T47D (cell line): ENCODE data around the gene CCR7.
"Not testable (repeated sequence)": the region's sequence is repeated elsewhere in the genome, so short reads cannot be mapped to it uniquely, and the experiment has no call there.

Experiments
- DNase-seq, 2 experiments: peaks; one replicate each; pipeline versions ENCODE4 v3.0.0 to v3.0.0-alpha.2; 2011 to 2012; ENCODE audit warnings: low read depth in 1 of 2, low spot score in 1 of 2
- JUND ChIP-seq: IDR thresholded peaks from 2 replicates; pipeline ENCODE4 v1.6.1; 2012; ENCODE audit warnings: low read depth
- in situ Hi-C: cut with HindIII; loops from 2 replicates; pipeline ENCODE4 v1.10.0; 2016; ENCODE audit warnings: low sequenced_read_pairs, low pct_unique_long_range_greater_than_20kb

Gene CCR7

DNA sequence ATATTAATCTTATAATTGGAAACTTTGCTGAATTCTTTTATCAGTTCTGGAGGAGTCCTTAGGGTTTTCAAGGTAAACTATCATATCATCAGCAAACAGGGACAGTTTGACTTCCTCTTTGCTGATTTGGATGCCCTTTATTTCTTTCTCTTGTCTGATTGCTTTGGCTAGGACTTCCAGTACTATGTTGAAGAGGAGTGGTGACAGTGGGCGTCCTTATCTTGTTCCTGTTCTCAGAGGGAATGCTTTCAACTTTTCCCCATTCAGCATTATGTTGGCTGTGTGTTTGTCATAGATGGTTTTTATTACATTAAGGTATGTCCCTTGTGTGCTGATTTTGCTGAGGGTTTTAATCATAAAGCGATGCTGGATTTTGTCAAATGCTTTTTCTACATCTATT lies 19.7 kb upstream of the CCR7 start:
- DNase-seq: peak in 1 of 2 experiments; percentile 71
- peak; percentile 39; the same call in 1 of the 2 replicates for TF ChIP-seq JUND
- in situ Hi-C loops: not testable (repeated sequence)

DNA sequence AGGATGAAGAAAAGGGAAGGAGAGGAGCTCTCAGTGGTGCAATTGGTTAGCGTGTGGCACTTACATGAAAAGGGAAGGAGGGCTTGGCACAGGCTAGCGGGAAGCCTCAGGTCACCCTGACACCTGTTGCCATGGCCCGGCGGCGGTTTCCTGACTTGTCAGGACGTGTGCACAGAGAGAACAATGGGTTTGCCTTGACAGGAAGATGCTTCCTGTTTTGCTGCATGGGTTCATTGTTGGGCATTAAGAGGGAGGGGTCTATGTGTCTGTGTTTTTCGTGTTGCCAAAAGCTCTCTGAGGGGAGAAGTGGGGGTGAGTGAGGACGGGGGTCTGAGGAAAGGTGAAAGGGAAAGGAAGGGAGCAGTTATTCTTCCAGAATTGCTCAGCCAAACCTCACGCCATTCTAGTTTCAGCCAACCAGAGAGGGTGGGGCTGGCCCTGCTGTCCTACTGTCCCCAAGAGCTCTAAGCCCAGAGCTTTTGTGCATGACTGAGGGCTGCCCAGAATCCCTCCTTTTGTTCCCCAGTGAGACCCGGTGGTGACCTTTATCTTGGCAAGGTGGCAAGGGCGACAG lies 17.1 kb upstream of the CCR7 start:
- in situ Hi-C loops: no loop called here

DNA sequence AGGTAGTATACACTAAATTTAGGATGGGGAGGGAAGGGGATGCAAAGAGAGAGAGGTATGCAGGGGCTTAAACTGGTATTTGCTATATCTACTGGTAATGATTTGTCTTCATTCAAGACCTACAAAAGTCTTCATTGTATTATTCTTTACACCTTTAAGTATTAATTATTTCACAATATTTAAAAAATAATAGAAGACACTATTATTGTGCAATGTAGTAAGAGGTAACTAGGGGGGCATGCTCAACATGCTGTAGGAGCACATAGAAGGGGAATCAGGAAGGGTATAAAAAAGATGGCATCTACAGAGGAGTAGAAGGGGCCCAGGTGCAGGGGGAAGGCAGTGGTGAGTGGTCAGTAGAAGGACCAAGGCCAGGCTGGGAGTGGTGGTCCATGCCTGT lies 14.9 kb upstream of the CCR7 start:
- no peak for DNase-seq
- no peak for TF ChIP-seq JUND
- in situ Hi-C loops: no loop called here

More for the DNA sequence above, 17.1 kb upstream of the CCR7 start:
- DNase-seq: peak in 1 of 2 experiments; percentile 100
- no peak; the same call in 1 of the 2 replicates for TF ChIP-seq JUND

DNA sequence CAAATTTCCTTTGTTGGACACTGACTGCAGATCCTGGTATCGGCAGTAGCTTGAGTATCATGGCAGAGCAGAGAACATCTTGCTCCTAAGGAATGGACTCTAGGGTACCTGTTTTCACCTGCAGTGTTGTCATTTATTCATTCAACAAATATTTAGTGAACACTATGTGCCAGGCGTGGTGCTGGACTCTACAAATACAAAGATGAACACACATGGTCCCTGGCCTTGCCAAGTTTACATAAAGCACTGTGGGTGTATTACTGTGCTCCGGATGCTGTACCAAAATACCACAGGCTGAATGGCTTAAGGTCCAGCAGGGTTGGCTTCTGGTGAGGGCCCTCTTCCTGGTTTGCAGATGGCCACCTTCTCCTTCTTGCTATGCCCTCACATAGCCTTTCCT lies 14.2 kb upstream of the CCR7 start:
- in situ Hi-C loops: no loop called here
- DNase-seq: peak in 1 of 2 experiments; percentile 82
- no peak for TF ChIP-seq JUND

DNA sequence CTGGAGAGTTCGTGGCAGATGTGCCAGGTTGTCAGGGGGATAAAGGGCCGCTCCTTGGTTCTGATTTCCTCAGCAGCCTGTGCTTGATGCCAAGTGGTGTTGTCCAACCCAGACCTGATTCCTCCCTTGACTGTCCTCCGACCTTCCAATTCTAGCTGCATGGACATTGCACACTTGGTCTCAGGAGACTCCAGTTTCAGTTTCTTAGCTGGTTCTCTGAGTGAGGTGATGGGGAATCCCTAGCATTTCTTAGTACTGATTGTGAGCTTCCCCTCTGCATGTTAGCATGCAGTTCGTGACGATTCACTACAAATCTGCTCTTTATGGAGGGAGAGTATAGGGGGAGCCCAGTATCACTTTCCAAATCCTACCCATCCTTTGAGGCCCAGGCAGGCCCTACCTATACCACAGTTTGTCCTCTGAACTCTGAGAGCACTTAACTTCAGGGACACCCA lies 12.4 kb upstream of the CCR7 start:
- in situ Hi-C loops: no loop called here
- no peak for DNase-seq
- TF ChIP-seq JUND: no peak

DNA sequence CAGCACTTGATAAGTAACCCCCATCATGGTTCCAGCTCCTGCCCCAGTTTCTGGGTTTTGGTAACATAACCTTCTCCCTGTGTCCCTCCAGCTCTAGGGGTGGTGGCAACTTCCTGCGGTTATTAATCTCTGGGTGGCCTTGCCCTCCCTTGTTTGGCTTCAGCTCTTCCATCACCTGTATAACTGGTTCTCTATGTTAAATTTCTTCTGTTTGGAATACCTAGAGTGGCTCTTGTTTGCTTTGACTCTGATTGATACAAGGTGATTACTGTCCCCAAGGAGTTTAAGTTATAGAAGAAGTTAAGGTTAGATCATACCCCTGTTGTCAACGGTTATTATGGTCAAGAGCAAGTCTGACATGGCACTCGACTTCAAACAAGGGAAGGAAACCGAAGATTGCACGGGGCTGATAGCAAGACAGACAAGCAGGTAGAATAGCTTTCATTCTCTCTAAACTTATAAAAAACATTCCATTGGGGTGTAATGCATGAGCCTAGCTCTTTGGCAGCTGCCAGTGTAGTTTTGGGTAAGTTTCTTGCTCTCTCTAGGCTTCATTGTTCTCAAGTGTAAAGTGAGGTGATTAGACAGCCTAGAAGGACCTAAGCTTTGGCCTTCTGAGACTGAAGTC lies 11.0 kb upstream of the CCR7 start:
- DNase-seq: peak; percentile 43 to 92
- in situ Hi-C loops: no loop called here

DNA sequence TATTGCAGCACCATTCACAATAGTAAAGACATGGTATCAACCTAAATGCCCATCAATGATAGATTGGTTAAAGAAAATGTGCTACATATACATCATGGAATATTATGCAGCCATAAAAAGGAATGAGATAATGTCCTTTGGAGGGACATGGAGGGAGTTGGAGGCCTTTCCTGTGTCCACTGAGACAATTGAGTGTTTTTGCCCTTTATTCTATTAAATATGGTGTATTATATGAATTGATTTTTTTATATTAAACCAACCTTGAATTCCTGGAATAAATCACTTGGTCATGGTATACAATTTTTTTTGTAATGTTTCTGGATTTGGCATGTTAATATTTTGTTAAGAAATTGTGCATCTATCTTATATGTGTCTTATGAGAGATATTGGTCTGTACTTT lies 9.0 kb upstream of the CCR7 start:
- no peak for TF ChIP-seq JUND
- in situ Hi-C loops: no loop called here
- no peak for DNase-seq

More for the DNA sequence above, 11.0 kb upstream of the CCR7 start:
- peak; percentile 80 for TF ChIP-seq JUND

DNA sequence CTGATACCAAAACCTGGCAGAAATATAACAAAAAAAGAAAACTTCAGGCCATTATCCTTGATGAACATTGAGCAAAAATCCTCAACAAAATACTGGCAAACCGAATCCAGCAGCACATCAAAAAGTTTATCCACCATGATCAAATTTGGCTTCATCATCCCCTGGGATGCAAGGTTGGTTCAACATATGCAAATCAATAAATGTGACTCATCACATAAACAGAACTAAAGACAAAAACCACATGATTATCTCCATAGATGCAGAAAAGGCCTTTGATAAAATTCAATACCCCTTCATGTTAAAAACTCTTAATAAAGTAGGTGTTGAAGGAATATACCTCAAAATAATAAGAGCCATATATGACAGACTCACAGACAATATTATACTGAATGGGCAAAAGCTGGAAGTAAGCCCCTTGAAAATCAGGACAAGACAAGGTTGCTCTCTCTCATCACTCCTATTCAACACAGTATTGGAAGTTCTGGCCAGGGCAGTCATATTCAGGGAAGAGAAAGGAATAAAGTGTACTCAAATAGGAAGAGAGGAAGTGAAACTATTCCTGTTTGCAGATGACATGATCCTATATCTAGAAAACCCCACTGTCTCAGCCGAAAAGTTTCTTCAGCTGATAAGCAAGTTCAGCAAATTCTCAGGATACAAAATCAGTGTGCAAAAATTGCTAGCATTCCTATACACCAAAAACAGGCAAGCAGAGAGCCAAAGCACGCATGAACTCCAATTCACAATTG lies 7.1 kb upstream of the CCR7 start:
- DNase-seq, in situ Hi-C loops: not testable (repeated sequence)

DNA sequence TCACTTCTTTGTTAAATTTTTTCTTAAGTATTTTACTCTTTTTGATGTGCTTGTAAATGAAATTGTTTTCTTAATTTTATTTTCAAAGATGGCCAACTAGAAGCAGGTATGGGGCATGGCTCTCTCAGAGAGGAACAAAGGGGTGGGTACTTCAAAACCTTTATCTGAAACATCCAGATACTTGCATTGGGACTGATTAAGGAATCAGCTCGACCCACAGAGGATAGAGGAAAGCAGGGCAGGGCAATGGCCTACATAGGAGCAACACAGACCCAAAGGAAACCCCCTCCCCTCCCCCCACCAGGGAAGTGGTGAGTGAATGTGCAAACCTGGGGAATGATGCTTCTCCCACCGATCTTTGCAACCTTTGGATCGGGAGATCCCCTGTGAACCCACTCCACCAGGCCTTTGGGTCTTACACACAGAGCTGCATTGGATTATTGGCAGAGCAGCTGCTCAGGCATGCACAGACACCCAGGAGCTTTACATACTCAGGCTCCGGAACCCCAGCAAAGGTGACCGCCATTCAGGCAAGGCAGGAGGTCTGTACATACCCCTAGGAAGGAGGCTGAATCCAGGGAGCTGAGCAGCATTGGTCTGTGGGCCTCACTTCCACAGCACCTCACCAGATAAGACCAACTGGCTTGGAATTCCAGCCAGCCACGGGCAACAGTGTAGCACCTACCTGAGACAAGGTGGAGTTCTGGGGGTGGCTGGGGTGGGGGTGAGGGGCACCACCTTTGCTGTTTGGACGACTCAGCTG lies 3.0 kb upstream of the CCR7 start:
- in situ Hi-C loops: no loop called here
- no peak for TF ChIP-seq JUND
- no peak for DNase-seq

DNA sequence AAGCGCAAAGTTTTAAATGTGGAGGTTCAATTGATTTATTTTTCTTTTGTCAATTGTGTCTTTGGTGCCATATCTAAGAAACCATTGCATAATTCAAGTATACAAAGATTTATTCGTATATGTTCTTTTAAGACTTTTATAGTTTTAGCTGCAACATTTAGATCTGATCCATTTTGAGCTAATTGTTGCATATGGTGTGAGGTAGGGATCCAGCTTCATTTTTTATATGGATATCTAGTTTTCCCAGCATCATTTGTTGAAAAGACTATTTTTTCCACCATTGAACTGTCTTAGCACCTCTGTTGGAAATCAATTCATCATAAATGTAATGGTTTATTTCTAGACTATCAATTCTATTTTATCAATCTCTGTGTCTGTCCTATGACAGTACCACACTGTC lies 2.1 kb upstream of the CCR7 start:
- TF ChIP-seq JUND: no peak
- DNase-seq: no peak
- in situ Hi-C loops: no loop called here

DNA sequence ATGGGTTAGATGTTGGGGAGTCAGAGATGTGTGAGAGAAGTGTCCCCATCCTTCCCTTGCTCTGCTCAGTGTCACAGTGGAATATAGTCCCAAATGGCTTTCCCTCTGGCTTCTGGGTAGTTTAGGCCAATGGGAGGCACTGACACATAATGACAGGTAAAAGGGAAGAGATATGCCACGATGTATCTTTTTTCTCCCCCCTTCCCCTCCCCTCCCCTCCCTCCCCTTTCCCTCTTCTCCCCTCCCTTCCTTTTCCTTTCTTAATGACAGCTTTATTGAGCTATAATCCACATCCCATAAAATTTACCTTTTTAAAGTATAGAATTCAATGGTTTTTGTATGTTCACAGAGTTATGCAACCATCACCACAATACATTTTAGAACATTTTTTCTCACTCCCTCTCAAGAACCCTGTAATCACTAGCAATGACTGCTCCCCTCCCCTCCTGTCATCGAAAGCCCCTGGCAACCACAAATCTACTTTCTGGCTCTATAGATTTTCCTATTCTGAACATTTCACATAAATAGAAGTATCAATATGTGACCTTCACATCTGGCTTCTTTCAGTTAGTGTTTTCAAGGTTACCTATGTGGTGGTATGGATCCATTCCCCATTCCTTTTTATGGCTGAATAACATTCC lies 617 bp upstream of the CCR7 start:
- DNase-seq: peak in 1 of 2 experiments; percentile 0
- in situ Hi-C loops: no loop called here
- no peak for TF ChIP-seq JUND

DNA sequence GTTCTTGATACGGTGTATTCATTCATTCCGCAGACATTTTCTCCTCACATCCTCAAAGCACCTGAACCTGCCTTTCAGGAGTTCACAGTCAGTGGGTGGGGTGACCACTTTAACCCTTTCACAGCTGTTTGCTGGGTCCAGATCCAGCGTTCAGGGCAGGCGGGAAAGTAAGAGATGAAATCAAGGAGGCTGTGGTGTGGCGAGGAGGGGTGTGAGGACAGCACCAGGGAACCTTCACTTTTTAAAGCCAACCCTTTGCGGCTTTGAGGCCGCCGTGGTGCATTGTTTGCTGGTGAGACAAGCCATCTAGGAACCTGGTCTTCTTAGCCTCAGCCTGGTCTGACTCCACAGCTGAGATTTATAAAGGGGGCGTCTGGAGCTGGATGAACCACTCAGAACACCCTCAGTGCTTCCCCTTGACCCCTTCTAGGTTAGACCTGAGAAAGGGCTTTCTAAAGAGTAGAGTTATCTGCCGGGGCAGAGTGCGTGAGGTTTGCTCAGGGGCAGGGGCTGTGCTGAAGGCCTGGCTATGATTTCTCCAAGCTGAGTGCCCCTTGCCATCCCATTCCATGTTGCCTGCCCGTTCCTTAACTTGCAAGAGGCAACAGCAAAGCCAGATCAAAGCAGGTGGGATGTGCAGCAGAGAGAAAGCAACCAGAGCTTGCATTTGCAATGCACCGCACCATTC lies 933 bp downstream of the CCR7 start:
- in situ Hi-C loops: no loop called here
- TF ChIP-seq JUND: no peak
- DNase-seq: no peak
